ENCODE measurements around the gene HK2.
A peak's percentile ranks its signal among the peaks of the same experiment; 100 is the strongest.
"Not testable (repeated sequence)": the region's sequence is repeated elsewhere in the genome, so short reads cannot be mapped to it uniquely, and the experiment has no call there.

HK2 gene

DNA sequence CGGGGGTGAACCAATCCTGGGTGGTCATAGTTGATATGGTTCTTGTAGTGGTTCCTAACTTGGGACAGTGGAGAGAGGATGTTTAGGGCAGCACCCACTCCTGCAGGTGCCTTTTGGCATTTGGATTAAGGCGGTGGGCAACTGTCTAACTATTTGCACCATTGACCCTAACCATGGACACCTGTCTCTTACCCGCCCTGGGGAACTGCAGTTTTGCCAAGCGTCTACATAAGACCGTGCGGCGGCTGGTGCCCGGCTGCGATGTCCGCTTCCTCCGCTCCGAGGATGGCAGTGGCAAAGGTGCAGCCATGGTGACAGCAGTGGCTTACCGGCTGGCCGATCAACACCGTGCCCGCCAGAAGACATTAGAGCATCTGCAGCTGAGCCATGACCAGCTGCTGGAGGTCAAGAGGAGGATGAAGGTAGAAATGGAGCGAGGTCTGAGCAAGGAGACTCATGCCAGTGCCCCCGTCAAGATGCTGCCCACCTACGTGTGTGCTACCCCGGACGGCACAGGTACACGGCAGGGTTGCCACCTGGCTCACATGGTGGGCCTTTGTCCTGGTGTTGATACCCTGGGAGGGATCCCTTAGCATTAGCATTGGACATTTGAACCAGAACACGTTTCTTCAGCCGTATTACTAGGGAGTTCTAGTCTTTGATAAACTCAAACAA, 46.3 kb downstream of the HK2 start:
- no peak for DNase-seq

DNA sequence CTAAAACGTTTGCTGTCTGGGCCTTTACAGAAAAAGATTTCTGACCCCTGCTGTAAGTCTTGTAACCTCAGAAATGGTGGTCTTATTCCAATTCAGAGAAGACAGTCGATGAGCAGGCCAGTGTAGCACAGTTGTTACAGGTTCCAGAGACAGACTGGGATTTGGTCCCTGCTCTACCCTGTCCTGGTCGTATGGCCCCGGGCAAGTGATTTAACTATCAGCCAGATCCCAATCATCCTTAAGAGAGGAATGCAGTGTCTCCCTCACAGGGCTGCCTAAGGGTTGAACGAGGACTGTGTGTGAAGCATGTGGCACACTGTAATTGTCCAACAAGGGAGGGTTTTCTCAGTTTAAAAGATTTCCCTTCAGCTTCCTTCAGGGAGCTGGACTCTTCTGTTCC, 47.2 kb downstream of the HK2 start:
- no peak for DNase-seq

DNA sequence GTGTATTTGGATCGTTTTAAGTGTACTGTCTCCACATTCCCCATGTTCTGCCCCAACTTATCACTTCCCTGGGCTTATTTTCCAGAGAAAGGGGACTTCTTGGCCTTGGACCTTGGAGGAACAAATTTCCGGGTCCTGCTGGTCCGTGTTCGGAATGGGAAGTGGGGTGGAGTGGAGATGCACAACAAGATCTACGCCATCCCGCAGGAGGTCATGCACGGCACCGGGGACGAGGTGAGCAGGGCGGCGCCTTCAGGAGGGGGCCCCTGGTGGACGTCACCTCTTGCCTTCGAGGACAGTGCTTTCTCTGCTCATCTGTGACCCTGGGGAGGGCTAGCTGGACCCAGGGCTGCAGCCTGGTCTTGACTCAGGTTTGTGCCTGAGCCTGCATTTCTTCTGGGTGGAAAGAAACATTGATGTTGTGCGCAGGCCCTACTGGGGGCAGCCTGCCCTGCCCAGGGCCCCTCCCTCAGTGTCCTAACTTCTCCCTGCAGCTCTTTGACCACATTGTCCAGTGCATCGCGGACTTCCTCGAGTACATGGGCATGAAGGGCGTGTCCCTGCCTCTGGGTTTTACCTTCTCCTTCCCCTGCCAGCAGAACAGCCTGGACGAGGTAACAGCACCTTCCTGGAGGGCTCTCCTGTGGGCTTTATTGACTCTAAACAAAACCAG, 47.8 kb downstream of the HK2 start:
- DNase-seq, result no peak

DNA sequence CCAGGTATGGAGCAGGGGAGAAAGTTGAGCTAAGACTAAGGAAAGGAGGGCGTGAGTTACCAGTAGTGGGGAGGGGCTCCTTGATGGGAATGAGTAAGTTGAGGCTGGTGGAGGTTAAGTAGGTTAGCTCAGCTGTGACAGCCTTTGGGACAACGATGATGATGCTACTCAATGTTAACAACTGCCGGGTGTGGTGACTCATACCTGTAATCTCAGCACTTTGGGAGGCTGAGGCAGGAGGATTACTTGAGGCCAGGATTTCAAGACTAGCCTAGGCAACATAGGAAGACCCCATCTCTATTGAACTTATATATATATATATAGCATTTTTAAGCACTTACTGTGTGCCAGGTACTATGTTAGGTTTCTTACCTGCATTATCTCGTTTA, 48.4 kb downstream of the HK2 start:
- DNase-seq, result no peak

DNA sequence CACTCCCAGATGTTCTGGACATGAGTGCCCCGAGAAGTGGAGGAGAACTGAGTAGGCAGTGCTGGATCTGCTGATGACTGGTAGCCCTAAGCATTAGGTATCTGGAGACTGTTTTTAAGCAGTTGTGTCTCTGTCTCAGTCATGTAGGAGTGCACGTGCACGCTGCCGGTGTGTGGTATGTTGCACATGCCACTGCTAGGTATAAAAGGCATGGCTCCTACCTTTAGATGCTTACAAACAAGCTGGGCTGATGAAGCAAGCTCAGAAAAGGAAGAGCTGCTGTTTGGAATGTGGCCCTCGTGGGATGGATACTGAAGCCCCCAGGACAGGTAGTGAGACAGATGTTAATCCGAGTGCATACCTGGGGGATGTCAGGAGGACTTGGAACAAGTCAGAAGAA, 49.1 kb downstream of the HK2 start:
- no peak for DNase-seq

DNA sequence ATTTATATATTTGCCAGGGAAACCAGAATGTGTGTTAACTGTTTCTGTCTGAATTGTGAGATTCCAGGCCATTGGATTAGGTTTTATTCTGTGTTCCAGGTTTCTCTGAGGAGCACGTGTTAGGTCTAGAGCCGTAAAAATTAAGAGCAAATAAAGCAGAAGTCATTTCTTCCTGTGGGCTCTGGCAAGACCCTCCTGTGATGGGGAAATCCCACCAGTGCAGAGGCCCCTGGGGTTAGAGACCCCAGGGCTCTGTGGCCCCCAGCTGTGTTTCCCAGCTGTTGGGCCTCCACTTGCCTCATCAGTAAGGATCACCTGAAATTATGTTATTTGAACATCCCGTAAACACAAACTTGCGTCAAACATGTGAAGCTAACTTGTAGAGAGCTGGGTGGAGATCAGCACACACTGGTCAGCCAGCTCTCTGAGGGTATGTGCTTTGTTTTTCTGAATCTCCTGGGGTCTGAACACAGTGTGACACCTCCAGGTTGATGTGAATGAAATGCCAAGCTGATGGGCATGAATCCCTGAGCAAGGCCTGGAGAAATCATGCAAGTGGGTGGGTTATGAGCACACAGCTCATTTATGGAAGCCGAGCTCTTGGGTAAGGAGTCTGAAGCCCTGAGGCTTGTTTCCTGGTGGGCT, 50.3 kb downstream of the HK2 start:
- DNase-seq, result no peak

DNA sequence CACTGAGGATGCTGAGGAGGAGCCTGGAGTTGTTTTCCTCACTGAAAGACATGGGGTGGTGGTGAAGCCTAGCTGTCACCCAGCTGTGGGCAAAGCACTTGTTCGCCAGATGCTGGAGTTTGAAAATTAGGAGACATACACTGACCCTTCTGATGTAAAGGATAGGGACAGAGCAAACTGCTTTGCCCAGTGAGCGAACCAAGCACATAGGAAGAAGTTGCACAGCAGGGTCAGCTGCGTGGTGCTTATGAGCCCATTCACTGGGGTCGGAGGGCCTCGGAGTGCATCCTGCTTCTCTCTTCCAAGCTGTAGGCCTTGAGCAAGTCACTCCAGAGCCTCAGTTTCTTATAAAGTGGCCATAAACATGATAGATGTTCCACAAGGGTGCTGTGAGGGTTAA, 50.9 kb downstream of the HK2 start:
- no peak for DNase-seq

DNA sequence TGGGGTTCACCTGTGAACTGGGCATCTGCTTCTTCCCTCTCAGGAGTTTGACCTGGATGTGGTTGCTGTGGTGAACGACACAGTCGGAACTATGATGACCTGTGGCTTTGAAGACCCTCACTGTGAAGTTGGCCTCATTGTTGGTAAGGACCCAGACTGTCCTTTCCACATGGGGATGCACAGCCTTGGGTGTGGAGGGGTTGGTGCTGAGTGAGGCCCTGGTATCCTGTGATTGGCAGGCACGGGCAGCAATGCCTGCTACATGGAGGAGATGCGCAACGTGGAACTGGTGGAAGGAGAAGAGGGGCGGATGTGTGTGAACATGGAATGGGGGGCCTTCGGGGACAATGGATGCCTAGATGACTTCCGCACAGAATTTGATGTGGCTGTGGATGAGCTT, 52.3 kb downstream of the HK2 start:
- no peak for DNase-seq

DNA sequence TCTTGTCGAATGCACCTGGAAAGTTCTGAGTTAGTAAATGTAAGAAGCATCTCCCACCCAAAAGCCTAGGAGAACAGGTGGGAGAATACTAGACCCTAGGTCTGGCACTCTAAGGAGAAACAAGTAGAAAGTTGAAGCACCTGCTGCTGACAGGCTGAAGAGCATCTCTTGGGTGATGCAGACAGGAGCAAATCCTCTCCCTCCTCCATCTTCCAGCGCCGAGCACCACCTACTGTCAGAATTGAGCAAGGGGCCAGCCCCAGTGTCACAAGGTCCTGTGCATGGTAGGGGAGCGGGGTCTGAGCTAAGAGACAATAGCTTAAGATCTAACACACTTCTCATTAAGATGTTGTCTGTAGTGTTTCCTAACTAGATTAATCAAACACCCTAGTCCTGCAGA, 52.9 kb downstream of the HK2 start:
- no peak for DNase-seq

DNA sequence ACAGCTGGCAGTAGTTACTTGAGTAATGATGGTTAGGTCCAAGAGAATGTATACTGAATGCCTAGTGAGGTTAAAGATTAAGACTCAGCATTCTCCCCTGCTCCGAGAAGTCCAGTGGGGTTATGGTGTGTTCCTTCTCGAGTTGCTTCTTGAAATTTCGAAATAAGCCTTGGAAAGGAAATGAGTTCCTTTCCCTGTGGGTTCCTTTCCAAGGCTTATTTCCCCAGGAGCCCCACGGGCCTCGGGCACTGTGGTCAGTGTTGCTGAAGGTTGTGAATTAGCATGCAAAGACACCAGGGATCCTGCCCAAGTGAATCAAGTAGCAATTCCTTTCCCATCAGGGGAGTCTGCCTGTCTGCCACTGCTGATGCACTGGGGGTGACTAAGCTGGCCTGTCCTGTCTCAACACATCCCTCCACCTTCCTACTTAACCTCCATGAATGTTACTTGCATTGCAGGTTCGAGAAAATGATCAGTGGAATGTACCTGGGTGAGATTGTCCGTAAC, 53.6 kb downstream of the HK2 start:
- no peak for DNase-seq

DNA sequence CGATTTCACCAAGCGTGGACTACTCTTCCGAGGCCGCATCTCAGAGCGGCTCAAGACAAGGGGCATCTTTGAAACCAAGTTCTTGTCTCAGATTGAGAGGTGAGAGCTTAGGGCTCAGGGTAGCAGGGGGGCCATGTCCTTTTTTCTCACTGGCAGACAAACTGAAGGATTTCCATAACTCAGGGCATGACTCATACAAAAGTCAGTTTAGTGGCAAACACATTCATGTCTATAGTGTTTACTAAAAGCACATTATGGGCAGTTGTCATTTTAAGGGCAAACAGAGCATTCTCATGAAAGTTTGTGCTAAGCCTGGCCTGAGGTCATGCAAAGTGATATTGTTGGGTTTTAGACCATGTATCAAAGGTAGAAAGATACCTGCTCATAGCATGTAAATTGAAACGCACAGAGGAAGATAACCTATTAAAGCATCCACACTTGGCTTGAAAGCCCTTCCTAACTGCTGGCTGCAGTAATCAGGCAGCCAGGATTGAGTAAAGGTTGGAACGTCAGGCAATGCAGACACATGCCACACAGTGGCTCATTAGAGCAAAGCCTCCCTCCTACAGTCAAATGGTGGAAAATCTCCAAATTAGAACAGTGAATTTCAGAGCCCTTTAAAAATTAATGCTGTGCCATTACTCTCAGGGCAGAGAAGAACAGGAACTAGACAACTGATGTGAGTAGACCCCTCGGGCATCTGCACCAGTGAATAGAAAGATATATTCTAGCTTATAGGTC, 54.2 kb downstream of the HK2 start:
- DNase-seq, result no peak

DNA sequence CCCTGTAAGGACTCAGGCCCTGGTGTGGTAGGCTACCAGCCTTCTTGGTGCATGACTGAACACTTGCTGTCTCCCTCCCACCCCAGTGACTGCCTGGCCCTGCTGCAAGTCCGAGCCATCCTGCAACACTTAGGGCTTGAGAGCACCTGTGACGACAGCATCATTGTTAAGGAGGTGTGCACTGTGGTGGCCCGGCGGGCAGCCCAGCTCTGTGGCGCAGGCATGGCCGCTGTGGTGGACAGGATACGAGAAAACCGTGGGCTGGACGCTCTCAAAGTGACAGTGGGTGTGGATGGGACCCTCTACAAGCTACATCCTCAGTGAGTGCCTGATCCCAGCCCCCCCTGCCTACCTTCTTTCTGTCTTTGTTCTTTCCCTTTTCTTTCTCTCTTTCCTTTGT, 55.2 kb downstream of the HK2 start:
- DNase-seq, result no peak

DNA sequence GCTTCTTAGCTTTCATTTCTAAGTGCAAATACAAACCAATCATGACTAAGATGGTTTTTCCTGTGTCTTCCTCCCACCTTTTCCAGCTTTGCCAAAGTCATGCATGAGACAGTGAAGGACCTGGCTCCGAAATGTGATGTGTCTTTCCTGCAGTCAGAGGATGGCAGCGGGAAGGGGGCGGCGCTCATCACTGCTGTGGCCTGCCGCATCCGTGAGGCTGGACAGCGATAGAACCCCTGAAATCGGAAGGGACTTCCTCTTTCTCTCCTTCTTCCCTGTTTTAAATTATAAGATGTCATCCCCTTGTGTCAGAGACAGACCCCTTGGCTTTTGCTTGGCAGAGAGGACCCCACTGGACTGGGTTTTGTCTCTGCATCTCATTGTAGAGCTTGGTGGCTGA, 56.8 kb downstream of the HK2 start:
- DNase-seq, result no peak

DNA sequence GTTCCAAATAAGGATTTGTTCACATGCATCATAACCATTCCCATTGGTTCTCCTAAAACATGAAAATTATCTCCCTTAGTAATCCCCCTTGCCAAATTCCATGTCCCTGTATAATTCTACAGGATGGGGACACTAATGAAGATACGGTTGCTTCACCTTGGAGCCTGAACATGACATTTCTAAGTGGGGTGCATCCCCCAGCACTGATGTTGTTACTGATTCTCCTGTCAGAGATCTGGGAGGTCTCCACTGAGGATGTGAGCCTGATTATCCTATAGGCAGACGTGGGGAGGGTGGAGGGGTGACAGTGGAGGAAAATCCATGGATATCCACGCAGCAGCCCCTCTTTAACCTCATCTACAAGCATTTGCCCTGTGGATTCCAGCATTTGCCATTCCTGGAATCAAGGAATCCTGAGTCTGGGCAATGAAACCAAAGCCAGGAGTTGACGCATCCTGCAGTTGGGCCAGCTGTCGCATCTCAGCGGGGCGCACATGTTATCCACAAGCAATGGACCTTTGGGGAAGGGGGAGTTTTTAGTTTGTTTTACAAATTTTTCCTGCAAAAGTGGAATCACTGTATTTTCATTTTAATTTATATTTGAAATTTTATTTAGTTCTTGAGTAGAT, 57.3 kb downstream of the HK2 start:
- no peak for DNase-seq

DNA sequence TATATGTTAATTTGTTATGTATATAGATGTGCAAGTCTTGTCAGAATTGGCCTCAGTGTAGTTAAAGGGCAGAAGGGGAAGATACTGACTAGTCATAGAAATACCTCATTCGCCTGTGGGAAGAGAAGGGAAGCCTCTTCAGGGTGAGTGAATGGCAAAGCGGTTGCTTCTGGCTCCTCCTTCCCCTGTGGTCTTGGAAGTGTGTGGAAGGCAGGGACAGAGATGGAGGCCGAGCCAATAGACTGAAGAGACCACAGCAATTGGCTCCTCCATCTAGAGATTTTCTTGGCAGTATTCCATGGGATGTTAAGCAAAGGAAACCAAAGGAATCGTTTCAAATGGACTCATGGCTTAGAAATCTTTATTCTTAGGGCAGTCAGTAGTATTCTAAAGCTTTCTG, 57.9 kb downstream of the HK2 start:
- DNase-seq, result not testable (repeated sequence)

DNA sequence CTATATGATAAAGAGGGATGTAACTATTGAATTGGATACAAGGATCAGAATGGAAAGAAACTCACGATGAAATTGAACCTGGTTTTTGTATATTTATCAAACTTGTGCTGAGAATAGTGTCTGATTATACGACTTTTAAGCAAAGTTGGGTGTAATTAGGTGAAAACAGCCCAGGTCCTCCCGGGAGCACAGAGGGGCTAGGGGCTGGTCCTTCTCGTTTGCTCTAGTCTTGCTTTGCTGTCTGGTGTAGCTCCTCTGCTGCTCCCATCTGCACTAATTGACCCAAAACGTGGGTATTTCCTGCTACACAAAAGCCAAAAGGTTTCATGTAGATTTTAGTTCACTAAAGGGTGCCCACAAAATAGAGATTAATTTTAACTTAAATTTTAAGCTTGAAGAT, 58.7 kb downstream of the HK2 start:
- no peak for DNase-seq

DNA sequence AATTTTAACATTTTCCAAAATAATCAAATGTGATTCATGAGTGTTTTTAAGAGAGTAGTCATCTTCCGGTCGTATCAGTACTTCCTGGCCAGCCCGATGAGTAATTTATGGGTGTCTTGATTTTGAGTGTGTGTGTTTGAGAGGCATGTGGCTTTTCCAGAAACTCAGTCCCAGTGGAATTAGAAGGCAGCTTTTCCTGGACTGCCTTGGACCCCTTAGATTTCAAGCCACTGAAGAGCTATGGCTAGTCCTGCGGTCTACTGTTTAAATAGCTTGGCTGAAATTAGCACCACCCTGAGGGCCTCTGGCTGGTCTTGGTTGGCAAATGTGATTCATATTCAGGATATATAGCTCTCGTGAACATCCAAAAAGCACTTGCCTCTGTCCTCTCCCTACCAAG, 59.4 kb downstream of the HK2 start:
- DNase-seq, result no peak

DNA sequence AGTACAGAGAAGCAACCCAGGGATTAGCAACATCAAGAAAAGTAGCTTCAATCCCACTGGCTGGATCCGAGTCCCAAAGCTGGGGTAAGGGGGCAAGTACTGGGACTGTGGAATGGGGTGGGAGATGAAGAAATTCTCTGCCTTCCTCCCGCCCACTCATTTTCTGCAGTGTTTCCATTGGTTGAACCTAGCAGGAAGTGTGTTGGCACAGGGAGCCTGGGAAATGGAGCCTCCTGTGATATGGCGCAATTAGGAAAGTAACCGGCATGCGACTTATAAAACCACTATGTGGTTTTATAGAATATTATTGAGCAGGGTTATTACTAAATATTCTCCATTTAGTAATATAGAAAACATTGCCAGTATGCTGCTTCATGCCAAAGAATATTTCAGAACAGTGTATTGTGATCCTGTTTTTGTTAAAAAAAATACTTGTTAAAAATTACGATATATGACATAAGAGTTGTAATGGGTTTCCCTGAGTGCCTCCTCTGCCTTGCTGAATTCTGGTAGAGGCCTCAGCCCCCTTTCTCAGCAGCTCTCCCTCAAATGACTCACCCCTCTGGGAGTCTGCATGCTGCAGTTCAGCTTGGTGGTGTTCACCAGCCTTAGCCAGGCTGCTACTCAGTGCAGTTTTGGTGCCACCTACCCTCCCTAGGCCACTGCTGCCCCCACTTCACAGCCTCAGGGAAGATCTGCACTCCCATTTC, 60.5 kb downstream of the HK2 start:
- DNase-seq, result no peak

DNA sequence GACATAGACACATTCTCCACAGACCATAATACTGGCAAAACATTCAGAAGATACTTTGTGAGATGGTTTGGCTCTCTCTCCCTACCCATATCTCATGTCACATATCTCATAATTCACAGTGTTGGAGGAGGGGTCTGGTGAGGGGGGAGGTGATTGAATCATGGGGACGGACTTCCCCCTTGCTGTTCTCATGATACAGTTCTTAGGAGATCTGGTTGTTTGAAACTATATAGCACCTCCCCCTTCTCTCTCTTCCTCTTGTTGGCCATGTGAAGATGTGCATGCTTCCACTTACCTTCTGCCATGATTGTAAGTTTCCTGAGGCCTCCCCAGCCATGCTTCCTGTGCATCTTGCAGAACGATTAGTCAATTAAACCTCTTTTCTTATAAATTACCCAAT, 61.1 kb downstream of the HK2 start:
- DNase-seq, result no peak

DNA sequence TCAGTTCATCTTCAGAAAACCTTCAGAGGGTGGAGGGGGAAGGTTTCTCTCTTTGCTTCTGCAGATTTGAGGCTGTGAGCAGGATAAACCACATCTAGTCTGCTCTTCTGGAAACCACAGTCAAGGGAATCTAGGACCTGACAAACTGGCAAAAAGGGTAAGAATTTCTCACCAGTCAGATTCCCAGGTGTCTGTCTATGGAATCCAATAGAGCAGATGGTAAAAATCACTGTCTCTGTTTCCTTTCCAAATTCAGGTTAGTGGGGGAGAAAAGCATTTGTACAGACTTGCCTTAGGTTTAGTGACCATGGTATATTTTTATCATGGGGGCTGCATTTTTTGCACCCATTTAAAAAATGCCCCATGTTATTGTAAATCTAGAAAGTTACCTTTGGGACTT, 62.3 kb downstream of the HK2 start:
- DNase-seq, result no peak

DNA sequence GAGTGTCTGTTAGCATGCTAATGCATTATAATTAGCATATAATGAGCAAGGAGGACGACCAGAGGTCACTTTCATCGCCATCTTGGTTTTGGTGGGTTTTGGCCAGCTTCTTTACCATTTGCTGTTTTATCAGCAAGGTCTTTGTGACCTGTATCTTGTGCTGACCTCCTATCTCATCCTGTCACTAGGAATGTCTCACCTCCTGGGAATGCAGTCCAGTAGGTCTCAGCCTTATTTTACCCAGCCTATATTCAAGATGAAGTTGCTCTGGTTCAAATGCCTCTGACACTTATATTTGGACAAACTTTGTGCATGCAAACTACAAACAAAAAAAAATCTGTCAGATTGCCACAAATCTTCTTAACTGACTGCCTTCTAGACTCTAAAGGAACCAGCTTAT, 66.3 kb downstream of the HK2 start:
- DNase-seq, result not testable (repeated sequence)

DNA sequence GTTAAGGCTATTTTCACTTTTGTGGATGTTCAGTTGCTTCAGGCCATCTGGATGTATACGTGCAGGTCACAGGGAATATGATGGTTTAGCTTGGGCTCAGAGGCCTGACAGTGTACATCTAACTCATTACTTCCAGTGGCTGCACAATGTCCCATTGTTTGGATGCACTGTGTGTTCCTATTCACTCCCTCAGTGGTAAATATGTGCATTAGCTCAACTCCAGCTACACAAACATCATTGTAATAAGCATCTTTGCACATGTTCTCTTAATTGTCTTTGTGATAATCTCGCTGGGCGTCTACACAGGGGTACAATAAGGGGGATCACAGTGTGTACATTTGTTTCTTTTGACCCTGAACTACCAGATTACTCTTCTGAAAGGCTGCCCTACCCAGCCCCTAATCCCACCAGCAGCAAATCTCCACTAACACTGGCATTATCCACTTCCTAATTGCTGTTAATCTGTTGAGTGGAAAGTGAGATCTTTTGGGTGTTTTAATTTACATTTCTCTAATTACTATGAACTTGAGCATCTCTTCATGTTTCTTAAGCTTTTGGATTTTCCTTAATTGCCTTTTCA, 68.4 kb downstream of the HK2 start:
- peak; percentile 86 for DNase-seq
